Esophagus squamous epithelium (tissue), 5 donors: ENCODE results near the gene ST6GALNAC3. TPM values are rescaled to one million over a fixed set of nuclear protein-coding genes. Genes with fewer than 3 reads are reported as not detected.

Experiments used
- DNase-seq: peaks from one replicate; lab custom pipeline; 2025; lab: John Stamatoyannopoulos, UW
- H3K27ac ChIP-seq, 4 donors: fragments of 200-600 bp; sonication (generic); one replicate each; pipeline ENCODE4 v1.5.1; 2016 to 2019; ENCODE audit warnings: mild to moderate bottlenecking in 1 of 4
- H3K27me3 ChIP-seq, 4 donors: fragments of 200-600 bp; sonication (generic); 1 replicate in 3 of 4; 2 replicates in 1 of 4; pipeline versions ENCODE4 v1.5.1 to v1.6.0; 2017 to 2021; ENCODE audit warnings: antibody characterized with exemption in 1 of 4
- H3K36me3 ChIP-seq, 3 donors: fragments of 200-600 bp; sonication (generic); one replicate each; pipeline ENCODE4 v1.5.1; 2016 to 2019
- H3K4me1 ChIP-seq, 3 donors: fragments of 200-600 bp; sonication (generic); one replicate each; pipeline ENCODE4 v1.5.1; 2017 to 2019
- H3K4me3 ChIP-seq, 4 donors: fragments of 200-600 bp; sonication (generic); 1 replicate in 3 of 4; 2 replicates in 1 of 4; pipeline ENCODE4 v1.5.1; 2016 to 2019; ENCODE audit warnings: mild to moderate bottlenecking in 2 of 4, moderate library complexity in 1 of 4
- H3K9me3 ChIP-seq, 3 donors: fragments of 200-600 bp; sonication (generic); one replicate each; pipeline ENCODE4 v1.5.1; 2016 to 2019
- CTCF ChIP-seq, 6 experiments: fragments of 450-650 bp in 4 of 6; fragments of 200-600 bp in 2 of 6; sonication (generic) in 2 of 6; IDR thresholded peaks; one replicate each; pipeline ENCODE4 v1.5.1; 2016 to 2019; ENCODE audit warnings: antibody characterized with exemption in 6 of 6, mild to moderate bottlenecking in 4 of 6, moderate library complexity in 4 of 6
- POLR2A ChIP-seq, 4 donors: fragments of 450-650 bp; IDR thresholded peaks; one replicate each; pipeline ENCODE4 v1.6.1; 2017; ENCODE audit warnings: antibody characterized with exemption in 4 of 4, mild to moderate bottlenecking in 4 of 4, moderate library complexity in 3 of 4
- WGBS, 2 donors: methylation state at CpG; one replicate each; pipeline ENCODE4 v1.1.5; 2018; 5-methylcytosine and 5-hydroxymethylcytosine counted together
- intact Hi-C: fragments of 100-400 bp; cut with DNase I; formaldehyde crosslinking; loops from one replicate; pipeline ENCODE4 v1.15.0; 2022
- total RNA-seq, 4 donors: library from RNA; depleted of rRNA; stranded (reverse); fragments of >200 nt; gene quantifications; one replicate each; pipeline ENCODE4 v1.1.0, GENCODE V29; 2016
- donor health status: DM: yes; HTN: yes; CAD: no.

The ST6GALNAC3 gene
- total RNA-seq, 4 donors from 2014 or later, result 0.27 to 4.3 (median 2.2) TPM

GRCh38 chr1:76274302-76274701 is 199.8 kb downstream of the ST6GALNAC3 start:
- WGBS, 2 donors, result 85 to 90% methylated on average over 1 of the region's 1 CpG
- Histone ChIP-seq H3K4me1 (peaks cover 0 to 10% (median 0%) of the 10 kb centered on the region in 3 donors), H3K4me3 (no peak overlapping the region), H3K27ac (no peak overlapping the region), H3K27me3 (no peaks in the 10 kb centered on the region), H3K9me3 (no peaks in the 10 kb centered on the region), H3K36me3 (no peaks in the 10 kb centered on the region)
- intact Hi-C loops, result no loop called here
- TF ChIP-seq CTCF (IDR thresholded peaks at IDR 0.05) (no peak), POLR2A (IDR thresholded peaks at IDR 0.05) (no peak)
- no peak for DNase-seq

DNA sequence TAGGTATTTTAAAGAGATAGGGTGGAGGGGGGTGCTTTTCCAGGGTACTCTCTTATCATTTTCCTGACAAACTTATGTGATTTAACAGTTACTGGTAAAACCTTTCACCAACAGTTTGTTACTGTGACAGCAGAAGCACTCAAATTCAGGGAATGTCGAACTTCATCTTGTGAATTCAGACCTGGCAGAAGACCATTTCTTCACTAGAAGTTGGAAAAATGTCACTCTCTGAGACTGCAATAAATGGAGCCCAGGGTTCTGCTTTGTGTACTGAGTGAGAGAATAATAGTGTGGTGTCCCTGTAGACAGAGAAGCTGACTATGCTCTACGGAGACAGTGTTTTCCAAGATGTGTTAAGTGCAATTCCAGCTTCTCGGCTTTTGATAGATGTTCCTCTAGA is 200.2 kb downstream of the ST6GALNAC3 start:
- intact Hi-C loops, result no loop called here
- Histone ChIP-seq H3K4me1 (peaks cover 0 to 6% (median 0%) of the 10 kb centered on the region in 3 donors), H3K36me3 (no peaks in the 10 kb centered on the region), H3K27ac (no peak overlapping the region), H3K4me3 (no peak overlapping the region), H3K27me3 (no peaks in the 10 kb centered on the region), H3K9me3 (no peaks in the 10 kb centered on the region)
- DNase-seq, result no peak
- WGBS, 2 donors, result 79 to 85% methylated on average over 3 of the region's 3 CpGs
- TF ChIP-seq POLR2A (IDR thresholded peaks at IDR 0.05) (no peak), CTCF (IDR thresholded peaks at IDR 0.05) (no peak)

DNA sequence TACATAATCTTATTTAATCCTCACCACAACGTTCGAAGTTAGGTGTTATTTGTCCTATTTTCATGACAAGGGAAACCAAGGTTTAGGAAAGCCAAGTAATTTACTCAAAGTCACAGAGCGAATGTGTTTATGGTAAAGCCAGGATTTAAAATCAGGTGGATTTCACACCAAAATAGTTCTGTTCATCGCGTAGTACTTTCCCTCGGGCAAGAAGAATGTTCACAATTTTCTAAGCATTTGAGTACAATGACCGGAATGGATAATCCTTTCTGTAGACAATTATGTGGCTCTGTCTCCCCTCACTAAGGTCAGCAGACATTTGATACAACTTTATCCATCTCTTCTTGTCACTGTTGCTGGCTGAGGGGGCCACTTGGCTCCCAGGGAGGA is 204.2 kb downstream of the ST6GALNAC3 start:
- Histone ChIP-seq H3K27ac (no peak overlapping the region), H3K36me3 (no peaks in the 10 kb centered on the region), H3K27me3 (no peaks in the 10 kb centered on the region), H3K4me3 (no peak overlapping the region), H3K4me1 (no peaks in the 10 kb centered on the region), H3K9me3 (no peaks in the 10 kb centered on the region)
- DNase-seq, result no peak
- TF ChIP-seq CTCF (IDR thresholded peaks at IDR 0.05) (no peak), POLR2A (IDR thresholded peaks at IDR 0.05) (no peak)
- WGBS, 2 donors, result 42 to 63% methylated on average over 7 of the region's 7 CpGs
- intact Hi-C loops, result no loop called here

- WGBS, 2 donors, result 83 to 86% methylated on average over 9 to 14 of the region's 14 CpGs
- Histone ChIP-seq H3K9me3 (no peaks in the 10 kb centered on the region), H3K27me3 (no peaks in the 10 kb centered on the region), H3K27ac (no peak overlapping the region), H3K4me1 (no peaks in the 10 kb centered on the region), H3K4me3 (no peak overlapping the region), H3K36me3 (no peaks in the 10 kb centered on the region)
- intact Hi-C loops, result no loop called here
- TF ChIP-seq POLR2A (IDR thresholded peaks at IDR 0.05) (no peak), CTCF (IDR thresholded peaks at IDR 0.05) (no peak)
- DNase-seq, result no peak
These were observed 204.7 kb downstream of the ST6GALNAC3 start for GRCh38 chr1:76279101-76279748.

GRCh38 chr1:76281306-76281705 is 206.8 kb downstream of the ST6GALNAC3 start:
- 26 to 61% methylated on average over 2 of the region's 2 CpGs for WGBS, 2 donors
- Histone ChIP-seq H3K4me3 (no peak overlapping the region), H3K36me3 (no peaks in the 10 kb centered on the region), H3K27ac (no peak overlapping the region), H3K4me1 (no peaks in the 10 kb centered on the region), H3K9me3 (no peaks in the 10 kb centered on the region), H3K27me3 (no peaks in the 10 kb centered on the region)
- no peak for TF ChIP-seq CTCF (IDR thresholded peaks at IDR 0.05)
- no peak for TF ChIP-seq POLR2A (IDR thresholded peaks at IDR 0.05)
- no peak for DNase-seq
- intact Hi-C loops, result no loop called here
